K562 (cell line): Measurements from ENCODE around the gene G2E3. TPM values are rescaled to one million over a fixed set of nuclear protein-coding genes. Genes with fewer than 3 reads are reported as not detected.

ENCODE experiments used
- polyA plus RNA-seq, 8 experiments: library from polyadenylated mRNA; depleted of rRNA in 4 of 8; stranded (reverse) in 5 of 8; unstranded in 3 of 8; fragments of >200 nt; fragmentation: Nextera tagmentation in 2 of 8; fragmentation: Illumina TruSeq in 1 of 8; extraction: Ambion mirVana in 2 of 8; extraction: Trizol in 1 of 8; gene quantifications; 2 replicates each; pipeline versions ENCODE4 v1.2.1 to v1.2.3, GENCODE V29; 2011 to 2014; ENCODE audit warnings: inconsistent platforms in 1 of 8, missing spikeins in 1 of 8
- small RNA-seq: library from RNA; depleted of rRNA; stranded (forward); fragments of <200 nt; gene quantifications from one replicate; pipeline ENCODE3, GENCODE V24; 2014
- total RNA-seq, 7 experiments: library from RNA; depleted of rRNA in 6 of 7; stranded (reverse); fragments of >200 nt in 6 of 7; fragmentation: Illumina TruSeq in 2 of 7; extraction: Trizol in 2 of 7; gene quantifications; 2 replicates each; pipeline versions ENCODE4 v1.2.1 to v1.2.3, GENCODE V29; 2011 to 2021; ENCODE audit warnings: low replicate concordance in 1 of 7

The G2E3 gene
- total and polyA plus RNA-seq, 9 of the 15 experiments (the other 6 are each of a cell fraction or from before 2014, with no cell fraction given): 9.8 to 53.5 (median 24.7) TPM

Small RNA genes lying within 50 kb of the gene (small RNA-seq; reads per million reads assigned to genes)
- gene RF02271: not detected

Other genes starting within 250 kb of the G2E3 start
- gene SCFD1, start 63.2 kb downstream of the G2E3 start, total RNA-seq (2014; rRNA removed): 46.7 and 49.6 TPM in 2 replicates
- 94.2 and 96.0 TPM in 2 replicates for gene SCFD1, start 63.2 kb downstream of the G2E3 start, total RNA-seq (2014; rRNA removed; fragmentation: Illumina TruSeq; extraction: Trizol)
- 64.0 and 75.2 TPM in 2 replicates for gene SCFD1, start 63.2 kb downstream of the G2E3 start, total RNA-seq (2015; rRNA removed; fragmentation: Illumina TruSeq; extraction: Trizol)
- gene SCFD1, start 63.2 kb downstream of the G2E3 start, total RNA-seq (2021): 54.6 and 56.9 TPM in 2 replicates
- gene SCFD1, start 63.2 kb downstream of the G2E3 start, polyA plus RNA-seq (2011; rRNA removed): 83.5 and 112 TPM in 2 replicates
- 54.0 and 60.1 TPM in 2 replicates for gene SCFD1, start 63.2 kb downstream of the G2E3 start, polyA plus RNA-seq (2014; fragmentation: Illumina TruSeq; extraction: Trizol)
- 10 to 100 TPM; 75.8 to 86.8 TPM for gene SCFD1, start 63.2 kb downstream of the G2E3 start, polyA plus RNA-seq (2014; fragmentation: Nextera tagmentation; extraction: Ambion mirVana)
- 48.9 and 81.3 TPM in 2 replicates for gene SCFD1, start 63.2 kb downstream of the G2E3 start, polyA plus RNA-seq (2014; rRNA removed)